ENCODE measurements around the gene EEIG1. TPM values are rescaled to one million over a fixed set of nuclear protein-coding genes. Genes with fewer than 3 reads are reported as not detected.

The EEIG1 gene
- total RNA-seq, 2 donors from 2014 or later: 23.4 to 84.6 TPM

DNA sequence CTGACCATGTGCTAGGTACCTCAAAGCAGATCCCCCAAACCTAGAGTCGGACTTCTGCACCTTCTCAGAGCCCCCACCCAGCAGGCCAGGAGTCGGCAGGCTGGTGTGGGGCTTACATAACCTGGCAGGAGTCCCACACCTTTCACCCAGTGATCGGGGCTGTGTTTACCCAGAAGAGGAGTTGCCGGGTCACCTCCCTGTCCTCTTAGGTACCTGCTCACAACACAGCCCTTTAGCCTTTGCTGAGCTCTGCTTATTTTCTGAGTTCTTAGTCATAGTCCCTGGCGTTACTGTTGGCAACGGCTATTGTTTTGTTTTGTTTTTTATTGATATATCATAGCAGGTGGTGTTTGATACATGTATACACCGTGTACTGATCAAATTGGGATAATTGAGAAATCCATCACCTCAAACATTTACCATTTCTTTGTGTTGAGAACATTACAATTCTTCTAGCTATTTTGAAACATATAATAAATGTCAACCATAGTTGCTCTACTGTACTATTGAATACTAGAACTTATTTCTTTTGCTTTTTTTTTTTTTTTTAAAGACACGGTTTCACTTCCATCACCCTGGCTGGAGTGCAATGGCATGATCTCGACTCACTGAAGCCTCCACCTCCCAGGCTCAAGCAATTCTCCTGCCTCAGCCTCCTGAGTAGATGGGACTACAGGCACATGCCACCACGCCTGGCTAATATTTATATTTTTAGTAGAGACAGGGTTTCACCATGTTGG lies 10.4 kb upstream of the EEIG1 start:
- Histone ChIP-seq H3K27me3 (replicated peaks; ENCODE audit: insufficient read depth) (no peaks in the 10 kb centered on the region), H3K4me3 (no peak overlapping the region), H3K4me1 (replicated peaks) (no peaks in the 10 kb centered on the region), H3K36me3 (no peaks in the 10 kb centered on the region), H3K27ac (no peak overlapping the region), H3K9me3 (no peaks in the 10 kb centered on the region)
- no peak for TF ChIP-seq POLR2A (IDR thresholded peaks at IDR 0.05)
- TF ChIP-seq POLR2AphosphoS5 (IDR thresholded peaks at IDR 0.05): no peak
- TF ChIP-seq, protein P1, sequence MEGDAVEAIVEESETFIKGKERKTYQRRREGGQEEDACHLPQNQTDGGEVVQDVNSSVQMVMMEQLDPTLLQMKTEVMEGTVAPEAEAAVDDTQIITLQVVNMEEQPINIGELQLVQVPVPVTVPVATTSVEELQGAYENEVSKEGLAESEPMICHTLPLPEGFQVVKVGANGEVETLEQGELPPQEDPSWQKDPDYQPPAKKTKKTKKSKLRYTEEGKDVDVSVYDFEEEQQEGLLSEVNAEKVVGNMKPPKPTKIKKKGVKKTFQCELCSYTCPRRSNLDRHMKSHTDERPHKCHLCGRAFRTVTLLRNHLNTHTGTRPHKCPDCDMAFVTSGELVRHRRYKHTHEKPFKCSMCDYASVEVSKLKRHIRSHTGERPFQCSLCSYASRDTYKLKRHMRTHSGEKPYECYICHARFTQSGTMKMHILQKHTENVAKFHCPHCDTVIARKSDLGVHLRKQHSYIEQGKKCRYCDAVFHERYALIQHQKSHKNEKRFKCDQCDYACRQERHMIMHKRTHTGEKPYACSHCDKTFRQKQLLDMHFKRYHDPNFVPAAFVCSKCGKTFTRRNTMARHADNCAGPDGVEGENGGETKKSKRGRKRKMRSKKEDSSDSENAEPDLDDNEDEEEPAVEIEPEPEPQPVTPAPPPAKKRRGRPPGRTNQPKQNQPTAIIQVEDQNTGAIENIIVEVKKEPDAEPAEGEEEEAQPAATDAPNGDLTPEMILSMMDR (IDR thresholded peaks at IDR 0.05): no peak
- intact Hi-C loops (cut with DNase I): no loop called here
- 44% methylated on average over 10 of the region's 10 CpGs for WGBS
- DNase-seq (ENCODE audit: low spot score): no peak

DNA sequence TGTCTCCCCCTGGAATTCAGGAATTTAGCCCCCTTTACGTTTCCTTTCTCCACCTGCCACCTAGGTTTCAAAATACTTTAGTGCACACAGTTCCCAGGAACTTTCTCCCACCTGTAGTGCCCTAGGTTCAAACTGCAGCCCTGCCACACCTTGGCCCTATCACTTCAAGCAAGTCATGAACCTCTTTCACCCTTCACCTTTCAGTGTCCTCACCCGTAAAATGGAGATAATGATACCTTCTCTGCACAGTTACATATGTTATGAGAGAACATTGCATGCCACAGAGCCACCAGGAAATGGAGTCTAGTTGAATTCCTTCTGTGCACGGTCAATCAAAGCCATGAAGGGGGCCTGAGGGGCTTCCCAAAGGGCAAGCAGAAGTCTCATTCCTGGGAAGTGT lies 9.8 kb upstream of the EEIG1 start:
- WGBS: 87% methylated on average over 3 of the region's 3 CpGs

DNA sequence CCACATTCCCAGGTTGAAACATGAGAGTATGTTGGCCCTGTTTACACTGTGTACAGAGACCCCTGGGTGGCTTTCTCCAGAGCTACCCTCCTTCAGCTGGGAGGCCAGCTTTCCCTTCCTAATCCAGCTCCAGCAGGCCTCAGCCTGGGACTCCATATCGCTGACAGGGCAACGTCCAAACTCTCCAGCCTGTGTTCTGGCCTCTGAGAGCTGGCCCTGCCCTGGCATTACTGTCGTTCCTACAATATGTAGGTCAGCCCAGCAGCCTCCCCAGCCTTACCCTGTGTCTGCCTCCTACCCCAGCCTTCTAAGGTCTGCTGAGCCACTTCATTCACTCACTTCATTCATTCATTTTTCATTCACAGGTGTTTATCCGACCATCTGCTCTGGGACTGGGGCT lies 8.3 kb upstream of the EEIG1 start:
- Histone ChIP-seq H3K27me3 (replicated peaks; ENCODE audit: insufficient read depth) (no peaks in the 10 kb centered on the region), H3K27ac (no peak overlapping the region), H3K4me1 (replicated peaks) (no peaks in the 10 kb centered on the region), H3K9me3 (no peaks in the 10 kb centered on the region), H3K4me3 (no peak overlapping the region), H3K36me3 (no peaks in the 10 kb centered on the region)
- TF ChIP-seq, protein P1 (IDR thresholded peaks at IDR 0.05): no peak
- TF ChIP-seq POLR2A (IDR thresholded peaks at IDR 0.05) (no peak), POLR2AphosphoS5 (IDR thresholded peaks at IDR 0.05) (no peak)
- intact Hi-C loops (cut with DNase I): no loop called here
- no peak for DNase-seq (ENCODE audit: low spot score)
- WGBS: 74% methylated on average over 4 of the region's 4 CpGs

More for the DNA sequence above, 9.8 kb upstream of the EEIG1 start:
- Histone ChIP-seq H3K27ac (no peak overlapping the region), H3K4me1 (replicated peaks) (no peaks in the 10 kb centered on the region), H3K27me3 (replicated peaks; ENCODE audit: insufficient read depth) (no peaks in the 10 kb centered on the region), H3K9me3 (no peaks in the 10 kb centered on the region), H3K4me3 (no peak overlapping the region), H3K36me3 (no peaks in the 10 kb centered on the region)
- intact Hi-C loops (cut with DNase I): no loop called here
- no peak for DNase-seq (ENCODE audit: low spot score)
- no peak for TF ChIP-seq POLR2AphosphoS5 (IDR thresholded peaks at IDR 0.05)
- TF ChIP-seq POLR2A (IDR thresholded peaks at IDR 0.05): no peak
- TF ChIP-seq, protein P1 (IDR thresholded peaks at IDR 0.05): no peak

DNA sequence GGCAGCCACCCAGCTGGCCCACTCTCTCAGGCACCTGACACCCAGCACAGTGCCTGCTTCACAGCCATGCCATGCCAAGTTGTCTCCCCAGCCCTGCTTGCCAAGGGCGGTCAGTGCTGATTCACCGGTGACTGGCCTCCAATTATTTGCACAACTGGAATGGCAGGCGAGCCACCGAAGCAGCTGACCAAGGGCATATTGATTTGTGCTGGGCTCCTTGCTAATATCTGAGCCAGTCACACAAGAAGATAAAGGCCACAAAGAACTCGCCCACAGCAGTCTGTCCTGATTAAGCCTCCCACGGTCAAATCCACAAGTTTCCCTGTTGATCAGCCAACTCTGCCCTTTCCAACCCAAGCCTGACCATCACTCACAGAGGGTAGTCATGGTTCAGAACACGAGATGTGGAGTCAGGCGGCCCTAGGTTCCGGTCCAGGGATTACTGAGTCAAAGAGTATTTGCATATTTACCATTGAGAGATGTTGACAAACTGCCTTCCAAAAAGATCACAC lies 6.4 kb upstream of the EEIG1 start:
- WGBS: 75% methylated on average over 9 of the region's 9 CpGs
- TF ChIP-seq, protein P1 (IDR thresholded peaks at IDR 0.05): no peak
- TF ChIP-seq POLR2AphosphoS5 (IDR thresholded peaks at IDR 0.05): peak; percentile 43
- no peaks in the 10 kb centered on the region for H3K36me3 ChIP-seq
- DNase-seq (ENCODE audit: low spot score): no peak
- no peaks in the 10 kb centered on the region for H3K9me3 ChIP-seq
- H3K4me1 ChIP-seq (replicated peaks): no peaks in the 10 kb centered on the region
- no peak overlapping the region for H3K27ac ChIP-seq
- no peak overlapping the region for H3K4me3 ChIP-seq
- H3K27me3 ChIP-seq (replicated peaks; ENCODE audit: insufficient read depth): no peaks in the 10 kb centered on the region
- intact Hi-C loops (cut with DNase I): no loop called here

DNA sequence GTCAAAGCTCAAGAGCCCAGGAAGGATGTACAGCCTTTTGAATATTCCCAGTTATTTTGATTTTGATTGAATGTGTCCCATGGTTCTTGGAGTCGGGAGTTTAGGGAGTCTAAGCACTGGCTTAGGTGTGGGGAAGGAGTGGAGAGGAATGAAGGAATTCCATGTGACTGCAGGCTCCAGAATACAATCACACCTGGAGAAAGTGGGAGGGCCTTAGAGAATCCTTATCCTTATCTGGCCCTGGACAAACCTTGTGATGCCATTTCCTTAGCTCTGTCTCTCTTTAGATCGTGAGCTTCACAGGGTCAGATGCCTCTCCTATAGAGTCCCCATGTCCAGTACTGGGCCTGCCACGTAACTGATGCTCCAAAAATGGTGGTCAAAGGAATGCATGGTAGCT lies 4.2 kb upstream of the EEIG1 start:
- no peaks in the 10 kb centered on the region for H3K4me1 ChIP-seq (replicated peaks)
- no peaks in the 10 kb centered on the region for H3K36me3 ChIP-seq
- no peak overlapping the region for H3K4me3 ChIP-seq
- WGBS: 90% methylated on average over 3 of the region's 3 CpGs
- intact Hi-C loops (cut with DNase I): no loop called here
- no peak overlapping the region for H3K27ac ChIP-seq
- TF ChIP-seq POLR2AphosphoS5 (IDR thresholded peaks at IDR 0.05) (no peak), POLR2A (IDR thresholded peaks at IDR 0.05) (no peak)
- TF ChIP-seq, protein P1 (IDR thresholded peaks at IDR 0.05): no peak
- DNase-seq (ENCODE audit: low spot score): no peak
- no peaks in the 10 kb centered on the region for H3K27me3 ChIP-seq (replicated peaks; ENCODE audit: insufficient read depth)
- H3K9me3 ChIP-seq: no peaks in the 10 kb centered on the region

Measured in prostate gland (tissue), 2 donors.